GM13976 (cell line): ENCODE results near the gene EXOC1.

ENCODE experiments used
- DNase-seq: peaks from one replicate; pipeline ENCODE4 v3.0.0; 2012; ENCODE audit warnings: low spot score
- in situ Hi-C: fragments of 300-500 bp; cut with MboI; formaldehyde crosslinking; loops from one replicate; pipeline ENCODE4 v1.12.0; 2022; ENCODE audit warnings: low sequenced_read_pairs, mixed read lengths, inconsistent platforms; ENCODE audit not compliant: unreplicated experiment
- TF ChIP-seq, protein P1 (sequence below): IDR thresholded peaks from 2 replicates; pipeline ENCODE4 v1.5.1; 2012; ENCODE audit warnings: borderline replicate concordance, mild to moderate bottlenecking; ENCODE audit not compliant: insufficient read depth; ENCODE audit errors: extremely low read depth, missing control alignments, control extremely low read depth

The EXOC1 gene

DNA sequence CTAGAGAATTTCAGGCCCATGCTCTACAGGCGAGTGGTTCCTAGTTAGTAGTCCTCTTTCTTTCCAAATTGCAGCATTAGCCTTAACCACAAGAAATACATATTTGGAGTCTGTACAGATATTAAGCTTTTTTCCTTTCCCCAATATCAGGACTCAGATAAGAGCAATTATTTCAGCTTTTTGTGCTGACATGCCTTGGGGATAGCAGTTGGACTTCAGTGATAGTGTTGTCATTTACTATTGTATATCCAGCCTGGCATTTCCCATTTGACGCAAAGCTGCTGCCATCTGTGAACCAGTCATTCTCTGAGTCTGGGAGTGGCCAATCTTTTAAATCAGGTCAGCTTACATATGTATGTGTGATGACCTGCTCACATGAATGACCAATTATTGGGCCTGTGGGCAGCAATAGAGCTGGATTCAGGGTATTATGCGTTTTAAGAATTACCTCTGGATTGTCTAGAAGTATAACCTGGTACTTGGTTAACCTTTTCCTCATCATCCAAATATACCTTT lies 88.5 kb downstream of the EXOC1 start:
- TF ChIP-seq, protein P1, sequence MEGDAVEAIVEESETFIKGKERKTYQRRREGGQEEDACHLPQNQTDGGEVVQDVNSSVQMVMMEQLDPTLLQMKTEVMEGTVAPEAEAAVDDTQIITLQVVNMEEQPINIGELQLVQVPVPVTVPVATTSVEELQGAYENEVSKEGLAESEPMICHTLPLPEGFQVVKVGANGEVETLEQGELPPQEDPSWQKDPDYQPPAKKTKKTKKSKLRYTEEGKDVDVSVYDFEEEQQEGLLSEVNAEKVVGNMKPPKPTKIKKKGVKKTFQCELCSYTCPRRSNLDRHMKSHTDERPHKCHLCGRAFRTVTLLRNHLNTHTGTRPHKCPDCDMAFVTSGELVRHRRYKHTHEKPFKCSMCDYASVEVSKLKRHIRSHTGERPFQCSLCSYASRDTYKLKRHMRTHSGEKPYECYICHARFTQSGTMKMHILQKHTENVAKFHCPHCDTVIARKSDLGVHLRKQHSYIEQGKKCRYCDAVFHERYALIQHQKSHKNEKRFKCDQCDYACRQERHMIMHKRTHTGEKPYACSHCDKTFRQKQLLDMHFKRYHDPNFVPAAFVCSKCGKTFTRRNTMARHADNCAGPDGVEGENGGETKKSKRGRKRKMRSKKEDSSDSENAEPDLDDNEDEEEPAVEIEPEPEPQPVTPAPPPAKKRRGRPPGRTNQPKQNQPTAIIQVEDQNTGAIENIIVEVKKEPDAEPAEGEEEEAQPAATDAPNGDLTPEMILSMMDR = no peak
- in situ Hi-C loops = no loop called here
- no peak for DNase-seq

DNA sequence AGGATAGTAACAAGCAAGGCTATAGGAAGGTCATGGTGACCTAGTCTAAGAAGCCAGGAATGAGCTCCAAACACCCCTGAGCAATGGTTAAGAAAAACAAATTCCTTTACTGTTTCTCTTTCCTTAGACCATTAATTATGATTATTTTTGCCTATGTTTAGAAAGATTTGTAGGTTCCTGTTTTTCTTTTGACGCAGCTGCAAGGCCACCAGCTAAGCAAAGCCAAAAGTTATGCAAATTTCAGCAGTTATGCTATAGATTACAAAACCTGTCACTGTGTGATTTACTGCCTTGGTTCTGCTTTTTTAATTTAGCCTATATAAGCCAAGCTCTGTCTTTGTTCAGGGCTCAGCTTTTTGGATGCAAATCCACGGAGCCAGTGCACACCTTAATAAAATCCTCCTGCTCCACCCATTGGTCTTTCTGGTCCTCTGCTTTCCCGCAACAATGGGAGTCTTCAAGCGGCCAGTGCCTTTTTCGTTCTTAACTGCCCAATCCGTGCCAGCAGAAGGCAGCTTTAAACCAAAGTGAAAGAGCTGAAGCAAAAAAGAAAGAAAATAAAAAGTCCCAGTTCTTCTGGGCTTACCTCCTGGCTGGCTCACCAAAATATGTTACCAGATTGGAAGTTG lies 93.9 kb downstream of the EXOC1 start:
- DNase-seq = peak; percentile 43
- TF ChIP-seq, protein P1 = no peak
- in situ Hi-C loops = no loop called here

DNA sequence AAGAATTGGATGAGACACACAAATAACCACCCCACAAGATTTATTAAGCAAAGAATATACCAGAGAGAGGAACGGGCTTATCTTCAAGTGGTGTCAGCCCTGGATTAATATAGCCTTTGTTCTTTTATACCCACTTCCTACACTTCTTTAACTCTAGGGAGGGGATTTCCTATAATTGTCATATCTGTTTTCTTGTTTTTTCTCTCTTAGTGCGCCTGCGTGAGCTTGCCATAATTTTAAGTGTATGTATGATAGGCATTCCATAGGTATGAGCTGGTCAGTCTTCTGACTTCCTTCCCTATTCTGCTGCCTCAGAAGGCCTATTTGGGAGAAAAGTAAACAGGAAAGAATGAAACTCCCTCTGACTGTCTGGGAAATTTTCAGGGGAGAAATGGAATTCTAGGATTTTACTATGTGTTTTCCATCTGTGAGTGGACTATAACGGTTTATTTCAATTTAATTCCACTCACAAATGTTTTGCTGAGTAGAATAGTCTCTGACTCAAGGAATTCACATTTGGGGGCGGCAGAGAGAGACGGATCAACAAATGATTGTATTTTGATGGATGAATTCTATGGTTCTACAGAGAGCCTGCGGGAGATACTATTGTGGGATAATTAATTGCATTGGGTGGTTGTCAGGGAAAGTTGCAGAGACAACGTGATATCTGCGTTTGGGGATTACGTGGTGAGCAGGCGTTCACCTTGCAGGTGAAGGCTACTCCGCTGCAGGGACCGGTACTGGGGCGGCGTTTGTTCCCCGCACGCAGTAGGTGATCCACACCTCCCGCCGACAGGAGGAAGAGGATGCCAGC lies 94.7 kb downstream of the EXOC1 start:
- in situ Hi-C loops = no loop called here
- TF ChIP-seq, protein P1 = no peak
- DNase-seq = peak; percentile 55

DNA sequence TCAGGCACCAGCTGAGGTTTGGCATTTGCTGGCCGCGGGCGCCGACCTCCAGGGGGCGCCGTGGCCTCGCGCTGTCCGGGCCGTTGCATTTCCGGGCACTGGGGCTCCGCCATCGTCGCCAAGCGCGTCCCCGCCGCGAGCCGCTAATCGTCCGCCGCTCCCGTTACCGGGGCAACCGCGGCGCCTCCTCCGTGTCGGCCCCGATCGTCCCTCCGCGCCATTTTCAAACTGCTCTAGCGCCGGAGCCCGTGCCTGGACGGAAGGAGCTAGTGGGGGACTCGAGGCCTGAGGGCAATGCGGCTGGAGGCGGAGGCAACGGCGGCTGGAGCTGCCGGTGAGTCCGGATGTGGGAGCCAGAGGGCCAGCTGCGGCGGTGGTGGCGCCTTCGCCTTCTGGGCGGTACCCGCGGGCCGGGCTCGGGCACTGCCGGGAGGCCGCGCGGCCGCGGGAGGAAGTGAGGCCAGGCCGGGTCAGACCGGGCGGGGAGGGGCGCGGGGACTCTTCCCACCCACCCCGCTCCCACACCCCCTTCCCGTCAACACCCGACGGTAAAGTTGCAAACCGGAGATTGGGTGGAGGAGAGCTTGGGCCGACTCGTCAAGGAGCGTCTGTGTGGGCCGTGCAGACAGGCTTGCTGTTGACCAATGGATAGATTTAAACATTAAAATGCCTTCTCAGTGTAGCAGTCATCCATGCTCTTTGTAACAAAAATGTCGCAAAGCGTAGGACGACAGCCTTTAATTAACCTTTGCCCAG lies 95.5 kb downstream of the EXOC1 start, which contains the start of gene CEP135:
TSS of gene CEP135 (plus strand) at position 220 of the 756 bp plus-strand sequence. CDS start 3,186 bp downstream, outside the sequence.
- TF ChIP-seq, protein P1 = peak; percentile 95
- peak; percentile 91 for DNase-seq
- in situ Hi-C loops = no loop called here

DNA sequence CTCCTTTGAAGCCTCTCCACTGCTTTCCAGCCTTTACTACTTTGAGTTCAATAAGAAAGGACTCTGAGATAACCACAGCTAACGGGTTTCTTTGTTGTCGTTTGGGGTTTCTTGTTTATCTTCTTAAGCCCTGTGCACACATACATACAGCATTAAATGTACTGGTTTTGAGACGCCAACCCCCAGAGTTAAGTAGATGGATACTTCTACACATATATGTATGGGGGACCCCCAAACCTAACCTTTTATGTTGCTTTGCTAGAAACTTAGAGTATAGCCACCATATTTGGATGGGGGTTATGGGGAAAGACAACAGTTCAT lies 96.0 kb downstream of the EXOC1 start:
- in situ Hi-C loops = no loop called here
- TF ChIP-seq, protein P1 = no peak
- no peak for DNase-seq

DNA sequence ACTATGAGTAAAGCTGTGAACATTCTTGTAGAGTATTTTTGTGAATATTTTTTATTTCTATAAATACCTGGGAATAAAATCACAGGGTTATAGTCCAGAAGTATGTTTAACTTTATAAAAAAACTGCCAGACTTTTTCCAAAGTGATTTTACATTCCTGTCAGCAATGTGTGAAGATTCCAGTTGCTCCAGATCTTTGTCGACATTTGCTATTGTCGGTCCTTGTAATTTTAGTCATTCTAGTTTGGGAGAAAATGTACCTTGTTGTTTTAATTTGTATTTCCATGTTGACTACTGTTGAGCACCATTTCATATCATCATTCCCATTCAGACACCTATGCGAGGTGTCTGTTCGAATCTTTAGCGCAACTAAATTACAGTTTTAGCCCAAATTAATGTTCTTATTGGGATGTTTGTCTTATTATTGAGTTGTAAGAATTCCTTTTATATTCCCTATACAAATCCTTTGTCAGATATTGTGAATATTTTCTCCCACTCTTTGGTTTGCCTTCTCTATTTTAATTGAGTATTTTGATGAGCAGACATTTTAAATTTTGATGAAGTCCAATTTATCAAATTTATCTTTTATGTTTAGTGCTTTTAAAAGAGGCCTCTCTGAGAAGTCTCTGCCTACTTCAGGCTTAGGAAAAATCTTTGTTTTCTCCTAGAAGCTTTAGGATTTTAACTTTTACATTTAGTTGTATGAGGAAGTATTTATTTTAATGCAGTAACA lies 97.9 kb downstream of the EXOC1 start:
- TF ChIP-seq, protein P1 = no peak
- no peak for DNase-seq
- in situ Hi-C loops = no loop called here
